Measurements from ENCODE around the gene CZIB. TPM values are rescaled to one million over a fixed set of nuclear protein-coding genes. Genes with fewer than 3 reads are reported as not detected.
"Not testable (repeated sequence)": the region's sequence is repeated elsewhere in the genome, so short reads cannot be mapped to it uniquely, and the experiment has no call there.

CZIB gene
- total RNA-seq, 5 donors from 2014 or later (not counting 1 experiment from before 2014, with no cell fraction given) = 41.4 to 71.3 (median 69.3) TPM

DNA sequence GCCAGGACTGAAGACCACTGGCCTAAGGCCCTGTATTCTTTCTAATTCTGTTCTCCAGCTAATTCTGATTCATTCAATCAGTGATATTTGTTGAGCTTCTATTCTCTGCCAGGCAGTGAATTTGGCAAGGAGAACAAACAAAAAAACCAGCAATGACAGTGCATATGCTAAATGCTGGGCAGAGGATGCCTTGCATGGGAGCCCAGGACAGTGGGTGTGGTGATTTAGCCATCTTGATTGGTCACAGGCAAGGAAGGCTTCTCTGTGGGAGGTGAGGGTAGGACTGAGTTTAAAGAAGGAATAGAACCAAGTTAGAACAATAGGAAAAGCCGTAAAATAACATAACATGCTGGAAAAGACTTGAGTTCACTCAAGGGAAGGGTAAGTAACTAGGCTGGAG lies 33.0 kb downstream of the CZIB start:
- Mint-ChIP-seq H3K36me3 (no peaks in the 10 kb centered on the region), H3K4me1 (no peaks in the 10 kb centered on the region), H3K4me3 (no peak overlapping the region), H3K27ac (no peak overlapping the region), H3K9me3 (no peaks in the 10 kb centered on the region), H3K27me3 (peaks cover 4 to 10% of the 10 kb centered on the region in 2 donors)
- CTCF ChIA-PET = no interaction called here
- Histone ChIP-seq H3K27me3 (replicated peaks in 1 of 2; ENCODE audit: control insufficient read depth in 2 of 2, extremely low read depth in 1 of 2, insufficient read depth in 2 of 2, low read length in 1 of 2) (peaks cover 0 to 3% of the 10 kb centered on the region in 2 experiments), H3K4me1 (ENCODE audit: control insufficient read depth in 1 of 2, extremely low read depth in 1 of 2, insufficient read depth in 2 of 2, low read length in 2 of 2) (peaks cover 0 to under 1% of the 10 kb centered on the region in 2 experiments), H3K4me3 (ENCODE audit: control insufficient read depth in 1 of 2, extremely low read depth in 1 of 2, low read length in 1 of 2) (no peak overlapping the region), H3K9me3 (no peaks in the 10 kb centered on the region), H3K27ac (ENCODE audit: low read length) (no peak overlapping the region), H3K36me3 (ENCODE audit: control insufficient read depth in 2 of 2, extremely low read depth in 1 of 2, insufficient read depth in 1 of 2, low read length in 1 of 2) (no peaks in the 10 kb centered on the region)
- ATAC-seq (replicated peaks in 1 of 4) = no peak
- DNase-seq = no peak
- WGBS (ENCODE audit: insufficient coverage) = 100% methylated on average over 1 of the region's 1 CpG
- POLR2A ChIA-PET = no interaction called here

GRCh38 chr1:53186533-53186932 lies 33.9 kb downstream of the CZIB start:
- POLR2A ChIA-PET = no interaction called here
- DNase-seq = no peak
- Mint-ChIP-seq H3K27me3 (peaks cover 4 to 10% of the 10 kb centered on the region in 2 donors), H3K27ac (no peak overlapping the region), H3K36me3 (no peaks in the 10 kb centered on the region), H3K4me3 (no peak overlapping the region), H3K9me3 (no peaks in the 10 kb centered on the region), H3K4me1 (no peaks in the 10 kb centered on the region)
- CTCF ChIA-PET = interaction anchor here in 1 of 2 donors (0.6 to 1.4 kb wide), 2 partner anchors 8 to 259 kb away, joined by 3 to 4 read pairs; partner anchors contain the start of gene SCP2
- Histone ChIP-seq H3K4me1 (ENCODE audit: control insufficient read depth in 1 of 2, extremely low read depth in 1 of 2, insufficient read depth in 2 of 2, low read length in 2 of 2) (peaks cover 0 to 10% of the 10 kb centered on the region in 2 experiments), H3K36me3 (ENCODE audit: control insufficient read depth in 2 of 2, extremely low read depth in 1 of 2, insufficient read depth in 1 of 2, low read length in 1 of 2) (no peaks in the 10 kb centered on the region), H3K27me3 (replicated peaks in 1 of 2; ENCODE audit: control insufficient read depth in 2 of 2, extremely low read depth in 1 of 2, insufficient read depth in 2 of 2, low read length in 1 of 2) (peaks cover 0 to 7% of the 10 kb centered on the region in 2 experiments), H3K4me3 (ENCODE audit: control insufficient read depth in 1 of 2, extremely low read depth in 1 of 2, low read length in 1 of 2) (no peak overlapping the region), H3K9me3 (no peaks in the 10 kb centered on the region), H3K27ac (ENCODE audit: low read length) (no peak overlapping the region)
- no CpG with 5 or more reads among the region's 3 CpGs for WGBS (ENCODE audit: insufficient coverage)
- ATAC-seq (replicated peaks in 1 of 4) = no peak

GRCh38 chr1:53185955-53186297 lies 34.5 kb downstream of the CZIB start:
- H3K36me3 Mint-ChIP-seq; ATAC-seq (replicated peaks in 1 of 4); H3K4me3 ChIP-seq (ENCODE audit: control insufficient read depth in 1 of 2, extremely low read depth in 1 of 2, low read length in 1 of 2); DNase-seq; POLR2A ChIA-PET; H3K4me1 Mint-ChIP-seq; H3K27ac ChIP-seq (ENCODE audit: low read length); H3K27ac Mint-ChIP-seq; H3K9me3 ChIP-seq; H3K9me3 Mint-ChIP-seq; H3K36me3 ChIP-seq (ENCODE audit: control insufficient read depth in 2 of 2, extremely low read depth in 1 of 2, insufficient read depth in 1 of 2, low read length in 1 of 2); H3K27me3 Mint-ChIP-seq; H3K4me3 Mint-ChIP-seq: not testable (repeated sequence)
- peaks cover 0 to 11% of the 10 kb centered on the region in 2 experiments for H3K27me3 ChIP-seq (replicated peaks in 1 of 2; ENCODE audit: control insufficient read depth in 2 of 2, extremely low read depth in 1 of 2, insufficient read depth in 2 of 2, low read length in 1 of 2)
- peaks cover 0 to 13% of the 10 kb centered on the region in 2 experiments for H3K4me1 ChIP-seq (ENCODE audit: control insufficient read depth in 1 of 2, extremely low read depth in 1 of 2, insufficient read depth in 2 of 2, low read length in 2 of 2)
- WGBS (ENCODE audit: insufficient coverage) = no CpG with 5 or more reads among the region's 2 CpGs
- CTCF ChIA-PET = interaction anchor here (1.3 to 1.4 kb wide), 2 partner anchors 8 to 10 kb away, joined by 3 read pairs; no protein-coding TSS in a partner anchor

DNA sequence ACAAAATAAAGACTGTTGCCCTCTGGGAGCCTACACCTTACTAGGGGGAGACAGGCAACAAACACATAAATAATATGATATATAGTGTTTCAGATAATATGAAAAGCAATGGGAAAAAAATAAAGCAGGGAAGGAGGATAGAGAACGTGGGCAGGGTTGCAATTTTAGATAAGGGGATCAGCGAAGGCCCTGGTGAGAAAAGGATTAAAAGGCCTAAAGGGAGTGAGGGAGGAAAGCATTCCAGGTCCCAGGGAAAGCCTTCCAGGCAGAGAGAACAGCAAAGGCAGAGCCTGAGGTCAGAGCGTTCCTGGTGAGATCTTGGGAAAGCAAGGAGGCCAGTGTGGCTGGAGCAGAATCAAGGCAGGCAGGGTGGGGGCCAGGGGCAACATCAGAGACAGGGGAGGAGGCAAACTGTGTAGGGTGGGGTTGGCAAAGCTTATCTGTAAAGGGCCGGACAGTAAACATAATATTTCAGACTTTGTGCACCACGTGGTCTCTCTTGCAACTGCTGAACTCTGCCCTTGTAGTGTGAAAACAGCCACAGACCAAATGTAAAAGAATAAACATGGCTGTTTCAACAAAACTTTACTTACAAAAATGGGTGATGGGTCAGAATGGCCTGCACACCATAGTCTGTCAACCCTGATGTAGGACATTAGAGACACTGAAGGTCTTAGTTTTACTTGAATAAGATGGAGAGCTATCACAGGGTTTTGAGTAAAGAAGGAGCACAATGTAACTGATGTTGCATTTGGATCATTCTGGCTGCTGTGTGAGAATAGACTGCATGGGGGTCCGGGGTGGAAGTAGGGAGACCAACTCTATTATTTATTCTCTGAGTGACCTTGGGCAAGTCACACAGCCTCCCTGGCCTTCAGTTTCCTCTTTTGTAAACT lies 37.1 kb downstream of the CZIB start:
- no peak overlapping the region for H3K27ac Mint-ChIP-seq
- no peaks in the 10 kb centered on the region for H3K36me3 ChIP-seq (ENCODE audit: control insufficient read depth in 2 of 2, extremely low read depth in 1 of 2, insufficient read depth in 1 of 2, low read length in 1 of 2)
- H3K4me1 Mint-ChIP-seq = no peaks in the 10 kb centered on the region
- WGBS (ENCODE audit: insufficient coverage) = 57% methylated on average over 5 of the region's 6 CpGs
- H3K36me3 Mint-ChIP-seq = no peaks in the 10 kb centered on the region
- no peak for DNase-seq
- H3K4me1 ChIP-seq (ENCODE audit: control insufficient read depth in 1 of 2, extremely low read depth in 1 of 2, insufficient read depth in 2 of 2, low read length in 2 of 2) = peaks cover 0 to 13% of the 10 kb centered on the region in 2 experiments
- no peaks in the 10 kb centered on the region for H3K9me3 Mint-ChIP-seq
- peaks cover 0 to 13% of the 10 kb centered on the region in 2 experiments for H3K27me3 ChIP-seq (replicated peaks in 1 of 2; ENCODE audit: control insufficient read depth in 2 of 2, extremely low read depth in 1 of 2, insufficient read depth in 2 of 2, low read length in 1 of 2)
- H3K4me3 ChIP-seq (ENCODE audit: control insufficient read depth in 1 of 2, extremely low read depth in 1 of 2, low read length in 1 of 2) = no peak overlapping the region
- peaks cover 9 to 10% of the 10 kb centered on the region in 2 donors for H3K27me3 Mint-ChIP-seq
- CTCF ChIA-PET = interaction anchor here in 1 of 2 donors (1.1 kb wide), 1 partner anchor 9 kb away, joined by 3 read pairs; no protein-coding TSS in a partner anchor
- H3K4me3 Mint-ChIP-seq = no peak overlapping the region
- no peak for ATAC-seq (replicated peaks in 1 of 4)
- POLR2A ChIA-PET = no interaction called here
- no peaks in the 10 kb centered on the region for H3K9me3 ChIP-seq
- H3K27ac ChIP-seq (ENCODE audit: low read length) = no peak overlapping the region

DNA sequence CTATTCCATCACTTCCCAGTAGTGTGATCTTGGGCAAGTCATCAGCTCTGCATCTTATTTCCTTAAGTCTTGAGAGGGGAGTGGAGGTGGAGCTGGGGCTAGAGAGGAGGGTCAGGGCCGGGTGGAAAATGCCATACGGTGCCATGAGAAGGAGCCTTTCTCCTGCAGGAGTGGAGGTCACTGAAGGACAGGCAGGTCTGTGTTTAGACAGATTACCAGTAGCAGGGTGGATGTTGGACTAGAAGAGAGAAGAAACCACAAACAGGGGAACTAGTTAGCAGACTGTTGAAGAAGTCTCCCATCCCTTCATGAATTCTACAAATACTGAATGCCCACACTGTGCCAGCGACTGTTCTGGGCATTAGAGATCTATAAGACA lies 37.7 kb downstream of the CZIB start:
- Mint-ChIP-seq H3K27ac (no peak overlapping the region), H3K27me3 (peaks cover 9 to 10% of the 10 kb centered on the region in 2 donors), H3K4me1 (no peaks in the 10 kb centered on the region), H3K9me3 (no peaks in the 10 kb centered on the region), H3K4me3 (no peak overlapping the region), H3K36me3 (no peaks in the 10 kb centered on the region)
- Histone ChIP-seq H3K9me3 (no peaks in the 10 kb centered on the region), H3K27me3 (replicated peaks in 1 of 2; ENCODE audit: control insufficient read depth in 2 of 2, extremely low read depth in 1 of 2, insufficient read depth in 2 of 2, low read length in 1 of 2) (peaks cover 0 to 13% of the 10 kb centered on the region in 2 experiments), H3K4me1 (ENCODE audit: control insufficient read depth in 1 of 2, extremely low read depth in 1 of 2, insufficient read depth in 2 of 2, low read length in 2 of 2) (peaks cover 0 to 13% of the 10 kb centered on the region in 2 experiments), H3K36me3 (ENCODE audit: control insufficient read depth in 2 of 2, extremely low read depth in 1 of 2, insufficient read depth in 1 of 2, low read length in 1 of 2) (no peaks in the 10 kb centered on the region), H3K4me3 (ENCODE audit: control insufficient read depth in 1 of 2, extremely low read depth in 1 of 2, low read length in 1 of 2) (no peak overlapping the region), H3K27ac (ENCODE audit: low read length) (no peak overlapping the region)
- 88% methylated on average over 2 of the region's 3 CpGs for WGBS (ENCODE audit: insufficient coverage)
- CTCF ChIA-PET = interaction anchor here (0.6 to 1.1 kb wide), 4 partner anchors 10 to 168 kb away, joined by 3 to 4 read pairs (median 3); no protein-coding TSS in a partner anchor
- DNase-seq = no peak
- ATAC-seq (replicated peaks in 1 of 4) = no peak
- POLR2A ChIA-PET = no interaction called here

- WGBS (ENCODE audit: insufficient coverage) = 21% methylated on average over 9 of the region's 16 CpGs
Observed at GRCh38 chr1:53182111-53182593, 38.3 kb downstream of the CZIB start.

More at GRCh38 chr1:53182111-53182593, 38.3 kb downstream of the CZIB start:
- H3K9me3 ChIP-seq = no peaks in the 10 kb centered on the region
- DNase-seq (peak; percentile 52 to 89 (median 76)), ATAC-seq (replicated peaks in 1 of 4) (peak; percentile 81 to 87 (median 84))
- no peak overlapping the region for H3K4me3 ChIP-seq (ENCODE audit: control insufficient read depth in 1 of 2, extremely low read depth in 1 of 2, low read length in 1 of 2)
- H3K27me3 Mint-ChIP-seq = peaks cover 9 to 10% of the 10 kb centered on the region in 2 donors
- H3K4me1 Mint-ChIP-seq = no peaks in the 10 kb centered on the region
- ChIA-PET POLR2A (no interaction called here), CTCF (interaction anchor here (0.6 to 1.1 kb wide), 5 partner anchors 10 to 167 kb away, joined by 3 to 4 read pairs (median 3); no protein-coding TSS in a partner anchor)
- no peak overlapping the region for H3K4me3 Mint-ChIP-seq
- peaks cover 0 to 13% of the 10 kb centered on the region in 2 experiments for H3K27me3 ChIP-seq (replicated peaks in 1 of 2; ENCODE audit: control insufficient read depth in 2 of 2, extremely low read depth in 1 of 2, insufficient read depth in 2 of 2, low read length in 1 of 2)
- H3K36me3 ChIP-seq (ENCODE audit: control insufficient read depth in 2 of 2, extremely low read depth in 1 of 2, insufficient read depth in 1 of 2, low read length in 1 of 2) = no peaks in the 10 kb centered on the region
- no peak overlapping the region for H3K27ac ChIP-seq (ENCODE audit: low read length)
- H3K4me1 ChIP-seq (ENCODE audit: control insufficient read depth in 1 of 2, extremely low read depth in 1 of 2, insufficient read depth in 2 of 2, low read length in 2 of 2) = peaks cover 0 to 13% of the 10 kb centered on the region in 2 experiments
- no peaks in the 10 kb centered on the region for H3K9me3 Mint-ChIP-seq
- no peaks in the 10 kb centered on the region for H3K36me3 Mint-ChIP-seq
- H3K27ac Mint-ChIP-seq = no peak overlapping the region

Data from T-cell (primary cell).